KMS-11 (cell line): ENCODE measurements around the gene FBXO34.

Experiments used
- H2AFZ ChIP-seq: fragments of 200-600 bp; sonication (generic); 2 replicates; pipeline ENCODE4 v1.6.1; 2016; ENCODE audit warnings: antibody characterized with exemption, mixed run types, low read depth
- H3K27ac ChIP-seq: fragments of 200-600 bp; sonication (generic); 2 replicates; pipeline ENCODE4 v1.6.1; 2016; ENCODE audit warnings: mild to moderate bottlenecking, mixed run types
- H3K27me3 ChIP-seq: fragments of 200-600 bp; sonication (generic); 2 replicates; pipeline ENCODE4 v1.6.1; 2017; ENCODE audit warnings: mild to moderate bottlenecking, low read depth, mixed run types, moderate library complexity; ENCODE audit not compliant: insufficient read depth
- H3K36me3 ChIP-seq: fragments of 200-600 bp; sonication (generic); 2 replicates; pipeline ENCODE4 v1.6.1; 2017; ENCODE audit warnings: mild to moderate bottlenecking, mixed run types; ENCODE audit not compliant: insufficient read depth
- H3K4me1 ChIP-seq: fragments of 200-600 bp; sonication (generic); 2 replicates; pipeline ENCODE4 v1.6.1; 2016; ENCODE audit warnings: mild to moderate bottlenecking, low read depth, mixed run types; ENCODE audit not compliant: poor library complexity, severe bottlenecking
- H3K4me2 ChIP-seq: fragments of 200-600 bp; sonication (generic); 2 replicates; pipeline ENCODE4 v1.7.0; 2016; ENCODE audit warnings: mild to moderate bottlenecking, mixed run types
- H3K4me3 ChIP-seq: fragments of 200-600 bp; sonication (generic); IDR thresholded peaks from 2 replicates; pipeline ENCODE4 v1.6.1; 2017; ENCODE audit warnings: low read depth, low read length, mixed read lengths; ENCODE audit not compliant: insufficient read depth
- H3K79me2 ChIP-seq: fragments of 200-600 bp; sonication (generic); 2 replicates; pipeline ENCODE4 v1.6.1; 2016; ENCODE audit warnings: low read depth, mixed run types; ENCODE audit not compliant: insufficient read depth
- H3K9ac ChIP-seq: fragments of 200-600 bp; sonication (generic); 2 replicates; pipeline ENCODE4 v1.6.1; 2016; ENCODE audit warnings: mild to moderate bottlenecking, mixed run types
- H4K20me1 ChIP-seq: fragments of 200-600 bp; sonication (generic); 2 replicates; pipeline ENCODE4 v1.6.1; 2016; ENCODE audit warnings: mild to moderate bottlenecking, mixed run types; ENCODE audit not compliant: insufficient read depth
- TF ChIP-seq, protein P1 (sequence below): fragments of 200-600 bp; sonication (generic); conservative IDR thresholded peaks from 2 replicates; pipeline ENCODE4 v1.6.1; 2017; ENCODE audit warnings: low read depth, mild to moderate bottlenecking, antibody characterized with exemption, low read length, moderate library complexity, mixed read lengths

Gene FBXO34

DNA sequence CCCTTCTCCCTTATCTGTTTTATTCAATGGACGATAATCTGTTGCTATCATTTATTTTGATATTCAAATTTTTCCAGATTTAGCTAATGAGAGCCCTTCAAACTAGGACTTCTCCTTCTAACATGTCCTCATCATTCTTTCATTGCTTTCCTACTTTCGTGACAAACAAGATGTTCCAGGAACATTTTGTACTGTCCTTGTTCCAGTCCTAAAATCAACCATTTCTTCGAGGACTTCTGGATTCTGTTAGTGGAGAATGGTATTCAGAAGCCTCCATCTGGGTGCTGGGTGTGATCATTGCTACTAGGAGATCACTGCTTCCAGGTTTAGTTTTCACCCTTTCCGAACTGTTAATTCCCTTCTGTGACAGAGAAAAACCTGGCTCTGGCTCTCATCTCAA is 29.5 kb upstream of the FBXO34 start:
- Histone ChIP-seq H3K79me2 (no peaks in the 10 kb centered on the region), H2AFZ (no peak overlapping the region), H3K27ac (no peak overlapping the region), H3K9ac (no peak overlapping the region), H3K36me3 (no peaks in the 10 kb centered on the region), H4K20me1 (no peaks in the 10 kb centered on the region), H3K4me2 (no peak overlapping the region), H3K27me3 (no peaks in the 10 kb centered on the region), H3K4me3 (no peak overlapping the region), H3K4me1 (no peaks in the 10 kb centered on the region)
- TF ChIP-seq, protein P1, sequence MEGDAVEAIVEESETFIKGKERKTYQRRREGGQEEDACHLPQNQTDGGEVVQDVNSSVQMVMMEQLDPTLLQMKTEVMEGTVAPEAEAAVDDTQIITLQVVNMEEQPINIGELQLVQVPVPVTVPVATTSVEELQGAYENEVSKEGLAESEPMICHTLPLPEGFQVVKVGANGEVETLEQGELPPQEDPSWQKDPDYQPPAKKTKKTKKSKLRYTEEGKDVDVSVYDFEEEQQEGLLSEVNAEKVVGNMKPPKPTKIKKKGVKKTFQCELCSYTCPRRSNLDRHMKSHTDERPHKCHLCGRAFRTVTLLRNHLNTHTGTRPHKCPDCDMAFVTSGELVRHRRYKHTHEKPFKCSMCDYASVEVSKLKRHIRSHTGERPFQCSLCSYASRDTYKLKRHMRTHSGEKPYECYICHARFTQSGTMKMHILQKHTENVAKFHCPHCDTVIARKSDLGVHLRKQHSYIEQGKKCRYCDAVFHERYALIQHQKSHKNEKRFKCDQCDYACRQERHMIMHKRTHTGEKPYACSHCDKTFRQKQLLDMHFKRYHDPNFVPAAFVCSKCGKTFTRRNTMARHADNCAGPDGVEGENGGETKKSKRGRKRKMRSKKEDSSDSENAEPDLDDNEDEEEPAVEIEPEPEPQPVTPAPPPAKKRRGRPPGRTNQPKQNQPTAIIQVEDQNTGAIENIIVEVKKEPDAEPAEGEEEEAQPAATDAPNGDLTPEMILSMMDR: no peak

DNA sequence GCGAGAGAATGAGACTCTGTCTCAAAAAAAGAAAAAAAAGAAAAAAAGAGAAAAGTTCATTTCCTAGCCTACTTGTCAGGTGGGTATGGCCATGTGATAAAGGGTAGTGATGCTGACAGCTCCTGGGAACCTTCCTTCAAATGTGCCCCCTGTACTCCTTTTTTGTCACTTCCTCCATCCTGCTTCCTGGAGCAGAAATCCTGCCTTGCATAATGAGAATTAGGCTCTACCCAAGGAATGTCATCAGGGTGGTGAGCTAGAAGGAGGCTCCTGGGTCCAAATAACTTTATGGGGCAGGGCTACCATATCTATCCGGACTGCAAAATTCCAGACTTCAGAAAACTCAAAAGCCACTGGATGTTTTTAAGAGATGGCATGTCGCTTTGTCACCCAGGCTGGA is 27.8 kb upstream of the FBXO34 start:
- Histone ChIP-seq H3K4me2 (no peak overlapping the region), H3K27ac (no peak overlapping the region), H3K27me3 (no peaks in the 10 kb centered on the region), H2AFZ (no peak overlapping the region), H3K36me3 (no peaks in the 10 kb centered on the region), H3K79me2 (no peaks in the 10 kb centered on the region), H3K4me3 (no peak overlapping the region), H4K20me1 (no peaks in the 10 kb centered on the region), H3K9ac (no peak overlapping the region), H3K4me1 (no peaks in the 10 kb centered on the region)
- TF ChIP-seq, protein P1: no peak

DNA sequence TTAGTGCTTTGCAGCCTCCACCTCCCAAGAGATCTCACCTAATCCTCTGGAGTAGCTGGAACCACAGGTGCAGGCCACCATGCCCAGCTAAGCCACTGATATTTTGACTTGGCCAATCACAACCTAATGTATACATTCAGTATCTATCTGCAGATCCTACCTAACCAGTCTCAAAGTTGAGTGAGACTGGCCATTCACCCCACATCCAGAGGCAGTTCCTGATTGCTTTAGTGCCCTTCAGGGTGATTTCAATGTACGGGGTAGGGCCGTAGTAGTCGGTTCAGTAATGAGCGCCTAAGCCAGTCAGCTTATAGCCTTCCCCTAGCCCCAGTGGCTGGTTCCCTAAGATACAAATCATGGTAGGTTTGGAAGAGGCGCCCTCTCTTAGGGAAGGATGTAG is 27.4 kb upstream of the FBXO34 start:
- Histone ChIP-seq H2AFZ (no peak overlapping the region), H3K36me3 (no peaks in the 10 kb centered on the region), H3K27ac (no peak overlapping the region), H3K27me3 (no peaks in the 10 kb centered on the region), H3K9ac (no peak overlapping the region), H3K4me3 (no peak overlapping the region), H3K4me1 (no peaks in the 10 kb centered on the region), H3K4me2 (no peak overlapping the region), H3K79me2 (no peaks in the 10 kb centered on the region), H4K20me1 (no peaks in the 10 kb centered on the region)
- TF ChIP-seq, protein P1: no peak

DNA sequence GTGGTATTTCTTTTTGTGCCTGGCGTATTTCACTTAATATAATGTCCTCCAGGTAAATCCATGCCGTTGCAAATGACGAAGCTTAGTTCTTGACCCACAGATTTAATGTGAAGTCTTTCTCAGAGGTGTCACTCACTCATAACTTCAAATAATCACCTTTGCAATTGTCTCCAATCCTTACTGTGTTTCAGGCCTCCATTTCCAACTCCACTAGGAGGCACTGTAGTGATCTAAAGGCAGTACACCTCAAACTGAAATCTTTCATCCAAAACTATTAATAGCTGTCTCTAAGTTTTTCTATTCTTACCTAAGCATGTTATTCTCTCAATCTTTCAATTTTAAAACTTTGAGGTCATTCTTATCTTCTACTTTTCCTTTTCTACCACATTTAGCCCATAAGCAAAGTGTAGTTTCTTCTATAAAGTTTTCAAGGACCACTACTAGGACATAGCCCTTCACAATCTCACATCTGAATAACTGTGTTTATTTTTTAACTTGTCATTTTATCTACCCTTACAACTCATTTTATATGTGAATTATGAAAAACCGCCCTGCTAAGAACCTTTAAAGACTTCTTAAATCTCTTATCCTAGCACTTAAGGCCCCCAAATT is 25.5 kb upstream of the FBXO34 start:
- no peak overlapping the region for H3K4me3 ChIP-seq
- H3K27me3 ChIP-seq: no peaks in the 10 kb centered on the region
- no peaks in the 10 kb centered on the region for H3K79me2 ChIP-seq
- no peaks in the 10 kb centered on the region for H3K4me1 ChIP-seq
- no peaks in the 10 kb centered on the region for H3K36me3 ChIP-seq
- no peaks in the 10 kb centered on the region for H4K20me1 ChIP-seq
- H3K4me2 ChIP-seq: no peak overlapping the region
- no peak overlapping the region for H3K9ac ChIP-seq
- TF ChIP-seq, protein P1: peak; percentile 46; the same call in 1 of the 2 replicates
- no peak overlapping the region for H2AFZ ChIP-seq
- no peak overlapping the region for H3K27ac ChIP-seq
